Mammary epithelial cell (primary cell): ENCODE data around the gene ARHGEF12.

ENCODE experiments used
- CTCF ChIP-seq, 2 donors: IDR thresholded peaks in 1 of 2; conservative IDR thresholded peaks in 1 of 2; 2 replicates each; pipeline ENCODE4 v1.5.1; 2011 to 2012; ENCODE audit warnings: inconsistent platforms in 2 of 2, low read length in 2 of 2, mild to moderate bottlenecking in 2 of 2, control low read depth in 1 of 2, low read depth in 1 of 2; ENCODE audit not compliant: insufficient read depth in 1 of 2; ENCODE audit errors: extremely low read depth in 1 of 2
- EZH2 ChIP-seq: IDR thresholded peaks from 2 replicates; pipeline ENCODE4 v1.6.1; 2012; ENCODE audit warnings: low read length, inconsistent platforms, borderline replicate concordance

DNA sequence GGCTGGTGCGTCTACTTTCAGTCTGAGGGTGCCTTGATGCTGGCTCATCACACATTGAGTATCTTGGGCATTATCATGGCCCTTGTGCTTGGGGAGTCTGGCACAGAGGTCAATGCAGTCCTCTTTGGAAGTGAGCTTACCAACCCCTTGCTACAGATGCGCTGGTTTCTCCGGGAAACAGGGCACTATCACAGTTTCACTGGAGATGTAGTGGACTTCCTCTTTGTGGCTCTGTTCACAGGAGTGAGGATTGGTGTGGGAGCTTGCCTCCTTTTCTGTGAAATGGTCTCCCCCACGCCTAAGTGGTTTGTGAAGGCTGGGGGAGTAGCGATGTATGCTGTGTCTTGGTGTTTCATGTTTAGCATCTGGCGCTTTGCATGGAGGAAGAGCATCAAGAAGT lies 6.2 kb upstream of the ARHGEF12 start:
- no peak for TF ChIP-seq CTCF (conservative IDR thresholded peaks at IDR 0.05 in 1 of 2, IDR thresholded peaks at IDR 0.05 in 1 of 2; ENCODE audit: extremely low read depth in 1 of 2, insufficient read depth in 1 of 2, low read depth in 1 of 2, low read length in 2 of 2)
- TF ChIP-seq EZH2, result no peak
